ENCODE measurements around the gene CEMIP.

DNA sequence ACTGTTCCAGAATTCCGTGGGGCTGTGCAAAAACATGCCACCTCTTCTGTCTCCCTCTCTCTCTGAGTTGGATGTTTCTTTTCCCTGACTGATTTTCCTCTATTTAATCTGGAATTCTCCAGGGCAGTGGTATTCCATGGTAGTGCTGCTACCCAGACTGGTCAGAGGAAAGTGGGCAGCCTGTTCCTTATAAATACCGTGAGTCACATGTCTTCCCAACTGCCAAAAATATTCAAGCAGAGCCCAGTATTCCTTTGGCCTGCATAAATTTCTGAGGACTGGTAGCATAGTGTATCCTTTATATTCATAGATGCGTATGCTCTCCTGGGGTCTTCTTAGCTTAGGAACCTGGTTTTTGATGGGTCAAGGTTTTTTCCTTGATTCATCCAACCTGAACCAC is 40.9 kb downstream of the CEMIP start:
- TF ChIP-seq CTCF (IDR thresholded peaks at IDR 0.05) (no peak), POLR2A (IDR thresholded peaks at IDR 0.05) (no peak)
